GM19372 (cell line): ENCODE results near the gene FBRS.
"Not testable (repeated sequence)": the region's sequence is repeated elsewhere in the genome, so short reads cannot be mapped to it uniquely, and the experiment has no call there.

Experiments used
- ATAC-seq: cut with Tn5 transposase; IDR thresholded peaks from one replicate; pipeline ENCODE4 v1.9.1; 2021; ENCODE audit warnings: mild to moderate bottlenecking, low read depth, moderate library complexity; ENCODE audit not compliant: unreplicated experiment

Gene FBRS

GRCh38 chr16:30663038-30663437 lies 4.8 kb downstream of the FBRS start:
- no peak for ATAC-seq

GRCh38 chr16:30663820-30664219 lies 5.6 kb downstream of the FBRS start:
- no peak for ATAC-seq

GRCh38 chr16:30664616-30665109 lies 6.4 kb downstream of the FBRS start:
- ATAC-seq: no peak

GRCh38 chr16:30665155-30665829 lies 7.1 kb downstream of the FBRS start:
- no peak for ATAC-seq

GRCh38 chr16:30665830-30666190 lies 7.6 kb downstream of the FBRS start:
- no peak for ATAC-seq

- ATAC-seq: no peak
Observed at GRCh38 chr16:30666681-30667080, 8.4 kb downstream of the FBRS start.

GRCh38 chr16:30667361-30667905 lies 9.2 kb downstream of the FBRS start:
- no peak for ATAC-seq

GRCh38 chr16:30668393-30668792 lies 10.2 kb downstream of the FBRS start:
- ATAC-seq: no peak

GRCh38 chr16:30669026-30669902 lies 11.0 kb downstream of the FBRS start:
- no peak for ATAC-seq

GRCh38 chr16:30669903-30670824 lies 11.9 kb downstream of the FBRS start:
- ATAC-seq: no peak

- ATAC-seq: no peak
Observed at GRCh38 chr16:30675143-30675542, 16.9 kb downstream of the FBRS start.

- no peak for ATAC-seq
Observed at GRCh38 chr16:30677931-30678585, 19.8 kb downstream of the FBRS start.

- ATAC-seq: no peak
Observed at GRCh38 chr16:30678586-30678970, 20.3 kb downstream of the FBRS start.

- ATAC-seq: no peak
Observed at GRCh38 chr16:30680326-30680725, 22.1 kb downstream of the FBRS start.

GRCh38 chr16:30688701-30689100 lies 30.5 kb downstream of the FBRS start:
- ATAC-seq: no peak

GRCh38 chr16:30691907-30692306 lies 33.7 kb downstream of the FBRS start:
- ATAC-seq: no peak

GRCh38 chr16:30692396-30693064 lies 34.3 kb downstream of the FBRS start:
- no peak for ATAC-seq

GRCh38 chr16:30694926-30695693 lies 36.9 kb downstream of the FBRS start:
- no peak for ATAC-seq

- not testable (repeated sequence) for ATAC-seq
Observed at GRCh38 chr16:30696646-30697045, 38.4 kb downstream of the FBRS start.
